MM.1S (cell line): ENCODE results near the gene TMED10.

ENCODE experiments used
- DNase-seq: peaks from one replicate; pipeline ENCODE4 v3.0.0-alpha.2; 2015
- H2AFZ ChIP-seq: fragments of 300-600 bp; sonication (generic); 2 replicates; pipeline ENCODE4 v1.6.0; 2016; ENCODE audit warnings: antibody characterized with exemption, low read length
- H3F3A ChIP-seq: fragments of 300-600 bp; sonication (generic); 2 replicates; pipeline ENCODE4 v1.6.1; 2016; ENCODE audit warnings: mild to moderate bottlenecking, antibody characterized with exemption, low read length, moderate library complexity, mixed read lengths; ENCODE audit not compliant: insufficient read depth
- H3K27ac ChIP-seq: fragments of 300-600 bp; sonication (generic); 2 replicates; pipeline ENCODE4 v1.5.1; 2016; ENCODE audit warnings: mild to moderate bottlenecking, low read length
- H3K27me3 ChIP-seq: fragments of 300-600 bp; sonication (generic); replicated peaks from 2 replicates; pipeline ENCODE4 v1.6.0; 2016; ENCODE audit warnings: low read length; ENCODE audit not compliant: insufficient read depth
- H3K36me3 ChIP-seq: fragments of 300-600 bp; sonication (generic); replicated peaks from 2 replicates; pipeline ENCODE4 v1.6.1; 2016; ENCODE audit warnings: mild to moderate bottlenecking, low read length, mixed read lengths; ENCODE audit not compliant: insufficient read depth
- H3K4me1 ChIP-seq: fragments of 300-600 bp; sonication (generic); 2 replicates; pipeline ENCODE4 v1.6.1; 2016; ENCODE audit warnings: low read length, mixed read lengths
- H3K4me2 ChIP-seq: fragments of 300-600 bp; sonication (generic); 2 replicates; pipeline ENCODE4 v1.6.0; 2016; ENCODE audit warnings: low read depth, low read length
- H3K4me3 ChIP-seq: fragments of 300-600 bp; sonication (generic); 2 replicates; pipeline ENCODE4 v1.5.1; 2016; ENCODE audit warnings: low read length, mixed read lengths
- H3K79me2 ChIP-seq: fragments of 300-600 bp; sonication (generic); 2 replicates; pipeline ENCODE4 v1.6.1; 2016; ENCODE audit warnings: mixed run types, low read length, mixed read lengths
- H3K9ac ChIP-seq: fragments of 300-600 bp; sonication (generic); 2 replicates; pipeline ENCODE4 v1.6.1; 2016; ENCODE audit warnings: low read length, mixed read lengths
- H3K9me2 ChIP-seq: fragments of 300-600 bp; sonication (generic); replicated peaks from 2 replicates; pipeline ENCODE4 v1.6.1; 2016; ENCODE audit warnings: mild to moderate bottlenecking, low read length, mixed read lengths; ENCODE audit not compliant: insufficient read depth
- H3K9me3 ChIP-seq: fragments of 300-600 bp; sonication (generic); replicated peaks from 2 replicates; pipeline ENCODE4 v1.6.1; 2016; ENCODE audit warnings: mild to moderate bottlenecking, low read length, mixed read lengths; ENCODE audit not compliant: insufficient read depth
- H4K20me1 ChIP-seq: fragments of 300-600 bp; sonication (generic); 2 replicates; pipeline ENCODE4 v1.6.1; 2016; ENCODE audit warnings: mild to moderate bottlenecking, low read length, moderate library complexity, mixed read lengths; ENCODE audit not compliant: insufficient read depth
- EZH2 ChIP-seq: fragments of 300-600 bp; sonication (generic); optimal IDR thresholded peaks from 2 replicates; pipeline ENCODE3; 2017; ENCODE audit warnings: low read depth, mild to moderate bottlenecking, antibody characterized with exemption, low read length, mixed read lengths
- EZH2phosphoT487 ChIP-seq: fragments of 300-600 bp; sonication (generic); IDR thresholded peaks from 2 replicates; pipeline ENCODE4 v1.6.1; 2018; ENCODE audit warnings: antibody characterized with exemption, low read length
- TF ChIP-seq, protein P1 (sequence below): fragments of 300-600 bp; sonication (generic); IDR thresholded peaks from 2 replicates; pipeline ENCODE4 v1.5.1; 2016; ENCODE audit warnings: antibody characterized with exemption, low read length, mixed read lengths

The TMED10 gene

DNA sequence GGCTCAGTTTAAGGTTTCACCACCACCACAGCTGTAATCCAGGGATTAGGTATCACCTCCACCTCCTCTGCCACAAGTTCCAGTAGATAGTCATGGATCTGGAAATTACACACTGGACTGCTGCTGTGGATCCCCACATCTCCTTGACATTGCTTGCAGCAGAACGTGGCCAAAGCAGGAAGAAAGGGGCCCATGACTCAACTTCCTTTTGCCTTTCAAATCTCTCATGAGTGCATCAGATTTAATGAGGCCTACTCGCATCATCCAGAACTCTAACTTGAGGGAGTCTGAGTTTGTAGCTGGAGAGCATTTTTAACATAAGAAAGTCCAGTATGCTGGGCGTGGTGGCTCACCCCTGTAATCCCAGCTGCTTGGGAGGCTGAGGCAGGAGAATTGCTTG, 29.2 kb upstream of the TMED10 start:
- Histone ChIP-seq H3K27ac (no peak overlapping the region), H3K4me3 (no peak overlapping the region), H3K4me2 (no peak overlapping the region), H3F3A (no peaks in the 10 kb centered on the region), H3K4me1 (no peaks in the 10 kb centered on the region), H2AFZ (no peak overlapping the region), H3K79me2 (no peaks in the 10 kb centered on the region), H3K27me3 (no peaks in the 10 kb centered on the region), H3K36me3 (no peaks in the 10 kb centered on the region), H3K9me2 (no peaks in the 10 kb centered on the region), H4K20me1 (no peaks in the 10 kb centered on the region), H3K9me3 (no peaks in the 10 kb centered on the region), H3K9ac (no peak overlapping the region)
- TF ChIP-seq EZH2: no peak
- no peak for TF ChIP-seq EZH2phosphoT487
- TF ChIP-seq, protein P1, sequence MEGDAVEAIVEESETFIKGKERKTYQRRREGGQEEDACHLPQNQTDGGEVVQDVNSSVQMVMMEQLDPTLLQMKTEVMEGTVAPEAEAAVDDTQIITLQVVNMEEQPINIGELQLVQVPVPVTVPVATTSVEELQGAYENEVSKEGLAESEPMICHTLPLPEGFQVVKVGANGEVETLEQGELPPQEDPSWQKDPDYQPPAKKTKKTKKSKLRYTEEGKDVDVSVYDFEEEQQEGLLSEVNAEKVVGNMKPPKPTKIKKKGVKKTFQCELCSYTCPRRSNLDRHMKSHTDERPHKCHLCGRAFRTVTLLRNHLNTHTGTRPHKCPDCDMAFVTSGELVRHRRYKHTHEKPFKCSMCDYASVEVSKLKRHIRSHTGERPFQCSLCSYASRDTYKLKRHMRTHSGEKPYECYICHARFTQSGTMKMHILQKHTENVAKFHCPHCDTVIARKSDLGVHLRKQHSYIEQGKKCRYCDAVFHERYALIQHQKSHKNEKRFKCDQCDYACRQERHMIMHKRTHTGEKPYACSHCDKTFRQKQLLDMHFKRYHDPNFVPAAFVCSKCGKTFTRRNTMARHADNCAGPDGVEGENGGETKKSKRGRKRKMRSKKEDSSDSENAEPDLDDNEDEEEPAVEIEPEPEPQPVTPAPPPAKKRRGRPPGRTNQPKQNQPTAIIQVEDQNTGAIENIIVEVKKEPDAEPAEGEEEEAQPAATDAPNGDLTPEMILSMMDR: no peak
- no peak for DNase-seq

DNA sequence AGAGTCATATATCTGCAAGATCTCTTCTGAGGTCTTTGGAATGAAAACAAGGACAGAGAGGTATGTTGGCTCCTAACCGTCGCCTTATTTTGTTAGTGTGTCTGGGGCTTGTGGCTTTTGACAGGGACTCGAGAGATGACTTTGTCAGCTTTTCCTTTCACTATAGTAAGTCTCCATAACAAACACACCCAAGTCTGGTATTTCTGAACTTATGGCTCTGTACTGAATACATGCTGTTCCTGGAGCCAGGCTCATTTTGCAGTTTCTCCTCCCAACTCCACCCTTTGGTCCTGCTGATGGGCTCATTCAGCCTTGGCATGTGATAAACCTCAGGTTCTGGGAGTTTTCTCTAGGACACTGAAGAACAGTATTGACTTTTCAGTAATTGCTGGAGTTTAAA, 27.7 kb upstream of the TMED10 start:
- no peaks in the 10 kb centered on the region for H3K36me3 ChIP-seq
- no peak overlapping the region for H2AFZ ChIP-seq
- H3K4me3 ChIP-seq: no peak overlapping the region
- H3K9me3 ChIP-seq: no peaks in the 10 kb centered on the region
- no peak overlapping the region for H3K9ac ChIP-seq
- DNase-seq: no peak
- H3K79me2 ChIP-seq: no peaks in the 10 kb centered on the region
- no peaks in the 10 kb centered on the region for H4K20me1 ChIP-seq
- H3F3A ChIP-seq: no peaks in the 10 kb centered on the region
- no peak overlapping the region for H3K27ac ChIP-seq
- TF ChIP-seq EZH2: no peak
- no peak for TF ChIP-seq EZH2phosphoT487
- TF ChIP-seq, protein P1: no peak
- no peaks in the 10 kb centered on the region for H3K27me3 ChIP-seq
- no peaks in the 10 kb centered on the region for H3K4me1 ChIP-seq
- no peak overlapping the region for H3K4me2 ChIP-seq
- H3K9me2 ChIP-seq: no peaks in the 10 kb centered on the region

DNA sequence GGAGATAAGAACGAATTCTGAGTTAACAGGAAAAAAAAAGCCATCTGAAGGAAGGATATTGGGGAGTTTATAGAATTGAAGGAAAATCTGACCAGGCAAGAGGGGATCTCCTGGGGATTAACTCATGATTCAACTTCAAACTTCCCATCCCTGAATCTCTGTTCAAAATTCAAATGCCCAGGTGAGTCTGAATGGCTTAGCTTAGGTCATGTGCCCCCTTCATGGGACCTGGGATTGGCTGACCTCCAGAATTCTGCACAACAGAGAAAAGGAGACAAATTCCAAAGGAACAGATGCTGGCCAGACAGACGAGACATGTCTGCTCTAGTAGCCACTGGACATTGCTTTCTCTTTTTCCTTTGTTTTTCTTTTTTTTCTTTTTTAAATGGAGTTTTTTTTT, 26.2 kb upstream of the TMED10 start:
- Histone ChIP-seq H3K27me3 (no peaks in the 10 kb centered on the region), H3K9me3 (no peaks in the 10 kb centered on the region), H3F3A (no peaks in the 10 kb centered on the region)

More for the DNA sequence above, 26.2 kb upstream of the TMED10 start:
- Histone ChIP-seq H3K4me2 (no peak overlapping the region), H3K9me2 (no peaks in the 10 kb centered on the region), H2AFZ (no peak overlapping the region), H3K79me2 (no peaks in the 10 kb centered on the region), H3K4me3 (no peak overlapping the region), H3K4me1 (no peaks in the 10 kb centered on the region), H3K36me3 (no peaks in the 10 kb centered on the region), H4K20me1 (no peaks in the 10 kb centered on the region), H3K27ac (no peak overlapping the region), H3K9ac (no peak overlapping the region)
- DNase-seq: no peak
- TF ChIP-seq EZH2 (no peak), EZH2phosphoT487 (no peak)
- TF ChIP-seq, protein P1: no peak
